K562 (cell line): Measurements from ENCODE around the gene ASIC3. TPM values are rescaled to one million over a fixed set of nuclear protein-coding genes. Genes with fewer than 3 reads are reported as not detected.

Experiments used
- ATF6 ChIP-seq: sonication (generic); formaldehyde crosslinking; IDR thresholded peaks from 2 replicates; pipeline ENCODE4 v1.4.0; 2020; ENCODE audit warnings: mild to moderate bottlenecking, missing genetic modification reagents
- E2F5 ChIP-seq: sonication (generic); formaldehyde crosslinking; IDR thresholded peaks from 2 replicates; pipeline ENCODE4 v1.8.0; 2022; ENCODE audit warnings: mild to moderate bottlenecking, missing genetic modification reagents
- ETV5 ChIP-seq: sonication (generic); formaldehyde crosslinking; IDR thresholded peaks from 2 replicates; pipeline ENCODE4 v1.4.0; 2020; ENCODE audit warnings: low read depth, mild to moderate bottlenecking, missing genetic modification reagents
- GATAD2A ChIP-seq: fragments of 450-650 bp; IDR thresholded peaks from 2 replicates; pipeline ENCODE4 v1.6.1; 2017
- KLF13 ChIP-seq: fragments of 450-650 bp; IDR thresholded peaks from 2 replicates; pipeline ENCODE4 v1.6.1; 2016; ENCODE audit warnings: missing genetic modification characterization, low read depth, mild to moderate bottlenecking, missing compliant biosample characterization, moderate library complexity, borderline replicate concordance
- MAFK ChIP-seq: IDR thresholded peaks from 2 replicates; pipeline ENCODE4 v1.6.1; 2011; ENCODE audit warnings: low read length, improper control_type of control experiment
- SMARCA4 ChIP-seq: fragments of 450-650 bp; IDR thresholded peaks from 2 replicates; pipeline ENCODE4 v1.6.1; 2016
- TCF7 ChIP-seq: sonication (generic); IDR thresholded peaks from 2 replicates; pipeline ENCODE4 v1.6.1; 2016; ENCODE audit warnings: antibody characterized with exemption, borderline replicate concordance
- TEAD1 ChIP-seq, 2 experiments: fragments of 450-650 bp in 1 of 2; sonication (generic) in 1 of 2; formaldehyde crosslinking; IDR thresholded peaks; 2 replicates each; pipeline versions ENCODE4 v1.4.0 to v1.8.0; 2020 to 2022; ENCODE audit warnings: mild to moderate bottlenecking in 2 of 2, missing genetic modification reagents in 1 of 2
- TFE3 ChIP-seq: fragments of 450-650 bp; formaldehyde crosslinking; IDR thresholded peaks from 2 replicates; pipeline ENCODE4 v1.4.0; 2020; ENCODE audit warnings: mild to moderate bottlenecking, mixed read lengths
- TSHZ1 ChIP-seq: fragments of 250-450 bp; sonication (Bioruptor Pico); IDR thresholded peaks from 2 replicates; pipeline ENCODE4 v1.4.0; 2020; ENCODE audit warnings: mild to moderate bottlenecking, moderate library complexity
- ZBTB17 ChIP-seq: fragments of 450-650 bp; formaldehyde crosslinking; IDR thresholded peaks from 2 replicates; pipeline ENCODE4 v1.4.0; 2020; ENCODE audit warnings: mild to moderate bottlenecking
- ZEB2 ChIP-seq: fragments of 450-650 bp; IDR thresholded peaks from 2 replicates; pipeline ENCODE4 v1.6.1; 2016
- ZKSCAN3 ChIP-seq: fragments of 250-450 bp; sonication (Bioruptor Pico); IDR thresholded peaks from 2 replicates; pipeline ENCODE4 v1.4.0; 2020
- ZNF644 ChIP-seq: fragments of 200-800 bp; sonication (Bioruptor generic); IDR thresholded peaks from 2 replicates; pipeline ENCODE4 v1.6.1; 2016; ENCODE audit warnings: low read depth, missing genetic modification characterization, missing compliant biosample characterization
- ZNF655 ChIP-seq: fragments of 250-450 bp; sonication (Bioruptor Pico); IDR thresholded peaks from 2 replicates; pipeline ENCODE4 v1.5.0; 2021
- ZNF79 ChIP-seq: fragments of 250-450 bp; sonication (Bioruptor Pico); IDR thresholded peaks from 2 replicates; pipeline ENCODE4 v1.4.0; 2020; ENCODE audit warnings: low read depth, mild to moderate bottlenecking, moderate library complexity
- polyA plus RNA-seq, 8 experiments: library from polyadenylated mRNA; depleted of rRNA in 4 of 8; stranded (reverse) in 5 of 8; unstranded in 3 of 8; fragments of >200 nt; fragmentation: Nextera tagmentation in 2 of 8; fragmentation: Illumina TruSeq in 1 of 8; extraction: Ambion mirVana in 2 of 8; extraction: Trizol in 1 of 8; gene quantifications; 2 replicates each; pipeline versions ENCODE4 v1.2.1 to v1.2.3, GENCODE V29; 2011 to 2014; ENCODE audit warnings: inconsistent platforms in 1 of 8, missing spikeins in 1 of 8
- total RNA-seq, 7 experiments: library from RNA; depleted of rRNA in 6 of 7; stranded (reverse); fragments of >200 nt in 6 of 7; fragmentation: Illumina TruSeq in 2 of 7; extraction: Trizol in 2 of 7; gene quantifications; 2 replicates each; pipeline versions ENCODE4 v1.2.1 to v1.2.3, GENCODE V29; 2011 to 2021; ENCODE audit warnings: low replicate concordance in 1 of 7

ASIC3 gene
- total and polyA plus RNA-seq, 9 of the 15 experiments (the other 6 are each of a cell fraction or from before 2014, with no cell fraction given), result 0.11 to 5.0 (median 0.87) TPM

GRCh38 chr7:151008511-151009323, 39.6 kb upstream of the ASIC3 start (continued):
- TF ChIP-seq TFE3 (CRISPR knock-in tag) (peak; percentile 67), ZKSCAN3 (CRISPR knock-in tag) (no peak), MAFK (peak; percentile 32; the same call in 1 of the 2 replicates), TSHZ1 (CRISPR knock-in tag) (0 out of 2 replicates have a peak, but pooled peaks have one; percentile 16), ZNF79 (CRISPR knock-in tag) (no peak), ZNF644 (peak; percentile 86), ZEB2 (peak; percentile 68), GATAD2A (peak; percentile 74; the same call in 1 of the 2 replicates), E2F5 (peak; percentile 21; the same call in 1 of the 2 replicates), TEAD1 (CRISPR knock-in tag; IDR thresholded peaks at IDR 0.05) (peak in 1 of 2 experiments; percentile 63; a peak in 2 of 4 replicates), ATF6 (CRISPR knock-in tag) (no peak; the same call in 1 of the 2 replicates), KLF13 (tag) (peak; percentile 50; the same call in 1 of the 2 replicates), TCF7 (peak; percentile 18), ETV5 (peak; percentile 40; the same call in 1 of the 2 replicates), ZBTB17 (CRISPR knock-in tag) (peak; percentile 73; the same call in 1 of the 2 replicates), ZNF655 (CRISPR knock-in tag) (no peak), SMARCA4 (no peak; the same call in 1 of the 2 replicates)
